HG03460 (cell line): ENCODE data around the gene DKK1.

Source experiments
- ATAC-seq: cut with Tn5 transposase; IDR thresholded peaks from one replicate; pipeline ENCODE4 v1.9.1; 2021; ENCODE audit not compliant: unreplicated experiment

DKK1 gene

DNA sequence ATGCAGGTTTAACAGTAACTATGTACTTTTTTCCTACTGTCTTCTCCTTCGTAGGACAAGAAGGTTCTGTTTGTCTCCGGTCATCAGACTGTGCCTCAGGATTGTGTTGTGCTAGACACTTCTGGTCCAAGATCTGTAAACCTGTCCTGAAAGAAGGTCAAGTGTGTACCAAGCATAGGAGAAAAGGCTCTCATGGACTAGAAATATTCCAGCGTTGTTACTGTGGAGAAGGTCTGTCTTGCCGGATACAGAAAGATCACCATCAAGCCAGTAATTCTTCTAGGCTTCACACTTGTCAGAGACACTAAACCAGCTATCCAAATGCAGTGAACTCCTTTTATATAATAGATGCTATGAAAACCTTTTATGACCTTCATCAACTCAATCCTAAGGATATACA, 2.4 kb downstream of the DKK1 start:
- ATAC-seq, result no peak

DNA sequence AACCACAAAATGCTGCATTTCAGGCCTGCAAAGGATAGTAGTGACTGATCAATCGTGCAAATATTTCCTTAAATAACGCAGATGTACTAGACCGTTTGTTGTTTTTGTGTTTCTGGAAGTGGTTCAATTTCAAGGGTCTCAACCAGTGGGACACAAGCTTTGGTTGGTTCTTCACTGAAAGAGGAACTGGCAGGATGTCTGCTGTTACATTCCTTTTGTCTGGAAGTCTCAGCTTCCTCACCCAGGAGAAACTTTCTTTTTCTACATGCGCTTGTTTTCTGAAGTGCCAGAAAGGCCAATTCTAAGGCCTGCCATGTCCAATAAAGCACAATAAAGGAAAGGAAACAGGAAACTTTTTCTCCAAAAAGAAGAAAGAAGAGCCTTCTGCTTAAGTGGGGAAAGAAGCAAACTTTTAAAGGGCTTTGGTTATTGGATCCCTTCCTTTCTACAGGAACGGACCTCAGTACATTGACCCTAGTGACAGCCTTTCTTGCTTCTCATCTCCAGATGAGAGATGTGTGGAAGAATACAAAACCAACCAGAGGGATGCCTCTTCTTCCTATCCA, 4.1 kb downstream of the DKK1 start:
- ATAC-seq, result no peak

DNA sequence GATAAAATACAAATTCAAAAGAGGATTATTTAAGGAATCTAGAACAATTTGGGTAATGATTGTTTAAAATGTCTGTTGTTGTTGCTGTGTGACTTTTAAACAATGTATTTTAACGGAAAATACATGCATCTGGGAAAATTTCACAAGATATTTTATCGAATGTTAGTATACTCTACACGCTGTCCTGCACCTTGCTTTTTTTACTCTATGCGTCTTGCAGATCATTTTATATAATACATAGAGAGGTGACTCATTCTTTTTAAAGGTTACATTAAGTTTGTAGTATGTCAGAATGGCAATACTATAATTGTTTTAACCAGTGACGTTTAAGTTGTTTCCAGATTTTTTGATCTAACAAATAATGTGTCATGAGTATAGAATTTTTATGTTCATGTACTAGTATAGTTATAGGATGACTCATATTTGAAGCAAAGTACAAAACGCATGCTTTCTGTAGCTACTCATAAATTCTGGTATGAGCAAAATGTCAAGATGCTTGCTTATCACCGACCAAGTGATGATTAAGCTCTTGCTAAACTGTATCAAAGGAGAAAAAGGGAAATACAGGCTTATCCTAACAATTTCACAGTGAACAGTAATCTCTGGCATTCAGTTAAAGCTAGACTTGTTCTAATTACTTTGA, 4.9 kb downstream of the DKK1 start:
- ATAC-seq, result no peak

DNA sequence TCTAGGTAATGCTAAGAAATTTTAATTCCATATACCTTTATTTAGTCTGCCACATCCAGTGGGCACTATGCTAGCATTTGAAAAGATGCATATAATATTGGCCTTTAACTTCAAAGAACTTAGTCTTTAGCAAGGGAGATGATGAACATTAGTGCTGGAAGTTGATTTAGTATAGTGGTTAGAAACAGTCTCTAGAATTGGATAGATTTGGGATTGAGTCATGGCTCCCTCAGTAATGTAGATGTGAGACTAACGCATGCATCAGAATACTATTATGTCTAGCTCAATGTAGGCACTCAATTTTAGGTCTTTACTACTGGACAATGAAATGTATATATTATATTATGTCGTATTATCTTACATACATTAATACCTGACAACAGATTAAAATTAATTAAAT, 5.8 kb downstream of the DKK1 start:
- no peak for ATAC-seq

DNA sequence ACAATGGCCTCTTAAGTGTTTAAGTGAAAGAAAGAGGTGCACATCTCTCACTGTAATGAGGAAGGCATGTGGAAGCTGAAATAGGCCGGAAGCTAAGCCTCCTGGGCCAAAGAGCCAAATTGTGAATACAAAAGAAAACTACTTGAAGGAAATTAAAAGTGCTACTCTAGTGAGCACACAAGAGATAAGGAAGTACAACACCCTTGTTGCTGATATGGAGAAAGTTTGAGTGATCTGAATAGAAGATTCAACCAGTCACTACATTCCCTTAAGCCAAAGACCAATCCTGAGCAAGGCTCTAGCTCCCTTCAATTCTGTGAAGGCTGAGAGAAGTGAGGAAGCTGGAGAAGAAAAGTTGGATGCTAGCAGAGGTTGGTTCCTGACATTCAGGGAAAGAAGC, 8.2 kb downstream of the DKK1 start:
- no peak for ATAC-seq

DNA sequence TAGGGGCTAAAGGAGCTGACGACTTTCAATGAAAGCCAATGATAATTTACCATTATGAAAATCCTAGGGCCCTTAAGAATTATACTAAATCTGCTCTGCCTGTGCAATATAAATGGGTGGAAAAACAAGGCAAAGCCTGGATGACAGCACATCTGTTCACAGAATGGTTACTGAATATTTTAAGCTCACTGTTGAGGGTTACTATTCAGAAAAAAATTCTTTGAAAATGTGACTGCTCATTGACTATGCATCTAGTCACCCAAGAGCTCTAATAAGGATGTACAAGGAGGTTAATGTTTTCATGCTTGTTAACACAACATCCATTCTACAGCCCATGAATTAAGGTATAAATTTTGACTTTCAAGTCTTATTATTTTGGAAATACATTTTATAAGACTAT, 8.9 kb downstream of the DKK1 start:
- no peak for ATAC-seq

DNA sequence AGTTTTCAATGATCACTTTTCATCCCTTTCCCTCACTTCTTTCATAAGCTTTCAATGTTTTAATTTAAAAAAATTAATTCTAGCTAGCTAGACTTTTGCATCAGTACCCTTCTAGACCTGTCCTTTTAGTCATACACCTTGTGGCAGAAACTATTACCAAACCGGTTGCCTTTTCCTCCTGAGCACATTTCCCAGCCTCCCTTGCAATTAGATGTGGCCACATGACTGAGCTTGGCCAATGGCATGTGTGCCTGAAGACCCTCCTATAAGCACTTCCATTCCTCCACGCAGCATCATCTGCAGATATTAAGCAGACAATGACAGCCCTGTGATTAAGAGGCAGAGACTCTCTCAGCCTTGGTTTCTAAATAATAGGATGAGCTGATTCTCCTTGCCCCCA, 12.3 kb downstream of the DKK1 start:
- ATAC-seq, result no peak

DNA sequence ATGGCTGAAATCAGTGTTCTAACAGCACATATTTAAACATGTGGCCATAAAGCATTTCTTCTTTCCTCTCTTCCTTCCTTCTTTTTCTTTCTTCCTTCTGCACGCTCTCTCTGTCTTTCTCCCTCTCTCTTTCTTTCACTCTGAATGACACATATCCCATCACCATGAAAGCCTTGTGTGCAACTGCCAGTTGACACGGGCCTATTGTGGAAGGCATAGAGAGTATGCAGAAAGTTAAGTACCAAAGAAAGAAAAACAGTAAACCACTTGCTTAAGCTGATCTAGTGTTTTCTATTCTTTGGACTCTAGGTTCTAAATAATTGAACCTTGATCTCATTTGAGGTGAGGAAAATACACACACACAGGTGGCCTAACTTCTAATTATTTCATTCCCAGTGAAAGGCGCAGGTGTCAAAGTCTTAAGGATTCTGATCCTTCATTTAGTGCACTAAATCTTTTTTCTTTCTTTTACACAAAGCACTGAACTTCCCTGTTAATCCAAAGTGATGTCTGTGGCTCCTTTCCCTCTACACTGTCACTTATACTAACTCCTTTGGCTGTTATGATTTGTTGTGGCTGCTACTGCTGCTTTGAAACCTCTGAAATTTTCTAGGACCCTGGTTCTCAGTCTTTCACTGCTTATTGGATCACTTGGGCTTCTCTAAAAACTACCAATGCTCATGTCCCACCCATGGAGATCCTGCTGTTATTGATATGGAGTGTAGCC, 17.7 kb downstream of the DKK1 start:
- ATAC-seq, result no peak

DNA sequence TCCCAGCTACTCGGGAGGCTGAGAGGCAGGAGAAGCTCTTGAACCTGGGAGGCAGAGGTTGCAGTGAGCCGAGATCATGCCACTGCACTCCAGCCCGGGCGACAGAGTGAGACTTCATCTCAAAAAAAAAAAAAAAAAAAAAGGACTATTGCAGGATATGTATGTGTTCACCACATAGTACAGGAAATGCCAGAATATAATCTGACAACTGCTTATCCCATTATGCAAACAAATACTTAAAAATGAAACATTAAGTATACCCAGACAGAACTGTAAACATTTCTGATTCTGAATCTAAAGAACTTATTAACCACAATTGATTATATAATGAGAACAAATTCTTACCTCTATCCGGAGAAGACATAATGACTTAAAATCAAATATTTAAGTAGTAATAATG, 18.7 kb downstream of the DKK1 start:
- no peak for ATAC-seq

DNA sequence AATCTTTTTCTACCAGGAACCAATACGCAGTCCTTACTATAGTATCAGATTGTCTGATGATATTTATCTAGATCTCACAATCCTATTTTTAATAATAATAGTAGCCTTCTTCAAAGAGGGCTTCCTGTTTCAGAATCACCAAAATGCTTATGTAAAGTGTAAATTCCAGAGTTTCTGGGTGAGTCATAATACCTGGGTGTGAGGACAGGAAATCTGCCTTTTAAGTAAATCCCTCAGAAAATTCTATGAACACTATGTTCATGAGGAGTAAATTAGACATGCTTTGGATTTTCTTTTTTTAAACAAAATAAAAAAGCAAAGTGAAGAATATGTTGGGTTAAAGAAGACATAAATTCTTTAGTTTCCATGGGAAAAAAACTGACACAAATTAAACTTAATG, 20.5 kb downstream of the DKK1 start:
- no peak for ATAC-seq

DNA sequence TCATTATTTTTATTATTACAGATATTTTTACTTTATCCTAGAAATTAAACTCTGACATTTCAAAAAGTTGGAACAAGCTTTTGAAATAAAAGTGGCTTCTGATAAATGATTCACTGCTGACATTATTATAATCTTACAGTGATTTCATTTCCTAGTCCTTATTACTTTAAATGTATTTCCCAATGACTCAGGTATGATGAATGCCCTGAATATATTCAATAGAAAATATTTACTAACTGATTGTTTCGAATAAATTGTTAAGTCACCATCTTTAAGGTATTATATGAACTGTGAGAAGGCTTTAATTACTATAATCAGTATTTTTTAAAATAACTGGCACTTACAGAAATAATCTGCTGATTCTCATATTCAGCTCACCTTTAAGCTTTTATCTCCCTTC, 21.6 kb downstream of the DKK1 start:
- no peak for ATAC-seq

DNA sequence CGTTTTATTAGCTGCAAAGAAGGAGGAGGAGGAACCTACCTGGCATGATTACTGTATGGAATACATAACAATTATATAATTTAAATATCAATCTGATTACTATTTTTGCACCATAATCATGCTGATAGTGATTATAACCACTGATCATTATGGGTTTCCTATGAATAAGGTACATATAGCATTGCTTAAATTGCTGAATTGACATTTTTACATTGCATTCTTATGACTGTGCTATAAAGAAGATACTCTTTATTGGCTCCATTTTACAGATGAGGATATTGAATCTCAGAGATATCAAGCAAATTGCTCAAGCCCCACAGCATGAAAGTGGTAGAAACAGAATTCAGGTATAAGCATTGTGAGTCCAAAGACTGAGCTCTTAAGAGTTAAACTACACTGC, 23.1 kb downstream of the DKK1 start:
- no peak for ATAC-seq

DNA sequence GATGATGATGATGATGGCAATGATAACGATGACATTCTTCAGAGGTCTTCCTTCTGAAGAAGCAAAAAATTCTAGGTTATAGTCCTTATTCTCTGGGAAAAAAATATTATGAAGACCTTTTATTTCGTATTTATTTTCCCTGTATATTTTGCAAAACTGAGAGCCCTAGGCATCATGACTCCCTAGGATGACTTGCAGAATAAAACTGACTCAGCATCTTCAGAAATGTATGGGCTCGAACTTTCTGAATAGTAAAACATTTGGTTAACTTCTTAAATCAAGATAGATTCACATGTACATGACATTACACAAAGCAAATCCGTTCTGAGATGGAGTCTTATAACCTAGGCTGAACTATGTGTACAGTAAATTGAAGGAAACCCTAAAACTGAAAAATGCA, 29.4 kb downstream of the DKK1 start:
- ATAC-seq, result no peak

DNA sequence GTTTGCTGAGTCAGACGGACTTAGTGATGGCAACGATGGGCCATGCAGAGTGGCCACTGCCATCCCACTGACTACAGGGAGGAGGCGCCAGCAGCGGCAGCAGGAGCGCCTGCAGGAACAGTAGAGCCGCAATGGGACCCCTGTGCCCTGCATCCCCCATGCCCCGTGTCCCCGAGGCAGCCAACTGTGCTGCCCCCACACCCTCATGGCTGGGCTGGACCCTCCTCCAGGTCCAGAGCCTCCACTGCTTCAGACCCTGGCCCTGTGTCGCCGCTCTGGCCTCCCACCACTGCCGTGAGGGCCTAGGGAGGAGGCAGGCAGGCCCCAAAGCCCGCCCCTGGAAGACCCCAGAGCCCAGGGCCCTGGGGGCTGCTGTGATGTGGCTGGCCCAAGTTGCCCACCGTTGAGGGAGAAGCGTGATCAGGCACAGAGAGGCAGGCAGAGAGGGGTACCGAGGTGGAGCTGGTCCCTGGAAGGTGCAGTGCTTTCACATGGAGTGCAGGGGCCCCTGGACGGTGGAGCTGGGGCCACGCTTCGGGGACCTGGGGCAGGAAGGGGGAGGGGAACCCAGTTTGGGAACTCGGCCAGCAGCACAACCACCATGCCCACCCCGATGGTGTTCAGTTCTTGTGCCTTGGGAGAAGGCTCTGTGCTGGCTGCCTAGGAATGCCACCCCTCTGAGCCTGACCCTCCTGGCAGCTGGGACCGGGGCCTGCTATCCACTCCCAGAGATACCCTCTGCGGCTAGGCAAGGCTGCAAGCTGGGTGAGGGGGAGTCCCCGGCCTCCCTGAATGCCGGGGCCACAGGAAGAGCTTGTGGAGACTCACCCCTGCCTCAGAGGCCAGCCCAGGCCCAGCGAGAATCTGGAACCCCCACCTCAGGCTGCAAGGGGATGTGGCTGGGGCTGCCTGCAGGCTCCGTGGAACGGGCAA, 32.6 kb downstream of the DKK1 start:
- ATAC-seq, result no peak

DNA sequence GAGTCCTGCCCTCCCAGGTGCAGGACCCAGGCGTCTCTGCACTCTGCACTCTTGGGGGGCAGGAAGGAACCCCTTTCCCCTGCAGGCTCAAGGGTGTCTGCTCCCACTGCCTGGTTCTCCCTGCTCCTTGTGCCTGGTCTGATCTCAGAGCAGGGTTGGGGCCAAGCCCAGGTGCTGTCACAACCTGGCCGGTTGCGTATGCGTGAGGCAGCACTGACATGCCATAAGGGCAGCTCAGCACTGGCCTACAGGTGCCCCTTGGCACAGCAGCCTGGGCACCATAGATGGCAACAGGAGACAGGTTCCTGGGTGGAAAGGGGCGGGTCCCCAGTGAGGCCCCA, 33.2 kb downstream of the DKK1 start:
- no peak for ATAC-seq

DNA sequence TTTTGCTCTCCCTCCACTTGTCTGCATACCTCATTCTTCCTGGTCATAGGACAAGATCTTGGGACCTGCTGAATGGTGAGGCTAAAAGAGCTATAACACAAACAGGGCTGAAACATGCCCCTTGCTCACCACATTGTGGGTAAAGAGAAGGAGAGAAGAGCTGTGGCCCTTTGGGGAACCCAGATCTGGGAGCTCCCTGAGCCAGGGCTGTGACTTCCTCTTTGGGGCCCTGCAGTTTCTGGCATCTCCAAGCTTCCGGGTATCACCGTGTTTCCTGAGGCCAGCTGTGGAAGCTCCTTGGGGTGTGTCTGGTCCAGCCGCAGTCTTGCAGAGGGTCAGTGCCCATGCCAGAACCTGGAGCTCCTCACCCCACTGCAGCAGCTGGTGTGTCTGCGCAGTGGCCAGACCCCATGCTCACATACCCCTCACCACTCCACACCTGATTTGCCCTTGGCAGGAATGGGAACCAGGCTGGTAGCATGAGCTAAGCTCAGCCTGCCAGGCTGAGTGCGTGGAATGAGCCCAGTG, 34.0 kb downstream of the DKK1 start:
- no peak for ATAC-seq

DNA sequence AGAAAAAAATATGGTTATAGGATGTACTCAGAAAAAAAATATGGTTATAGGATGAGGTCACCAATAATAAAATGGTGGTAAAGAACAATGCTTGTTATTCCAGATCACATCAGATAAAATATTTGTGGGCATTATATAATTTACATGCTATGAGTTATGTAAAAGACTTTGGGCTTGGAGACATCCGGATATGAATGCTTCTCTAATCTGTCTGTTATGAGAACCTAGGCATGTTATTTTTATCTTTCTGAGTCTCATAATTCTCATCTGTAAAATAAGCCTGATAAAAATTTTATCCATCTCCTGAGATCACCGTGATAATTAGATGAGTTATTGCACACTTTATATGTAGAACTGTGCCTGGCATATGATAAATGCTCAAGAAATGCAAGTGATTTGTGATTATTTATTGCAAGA, 37.8 kb downstream of the DKK1 start:
- no peak for ATAC-seq

DNA sequence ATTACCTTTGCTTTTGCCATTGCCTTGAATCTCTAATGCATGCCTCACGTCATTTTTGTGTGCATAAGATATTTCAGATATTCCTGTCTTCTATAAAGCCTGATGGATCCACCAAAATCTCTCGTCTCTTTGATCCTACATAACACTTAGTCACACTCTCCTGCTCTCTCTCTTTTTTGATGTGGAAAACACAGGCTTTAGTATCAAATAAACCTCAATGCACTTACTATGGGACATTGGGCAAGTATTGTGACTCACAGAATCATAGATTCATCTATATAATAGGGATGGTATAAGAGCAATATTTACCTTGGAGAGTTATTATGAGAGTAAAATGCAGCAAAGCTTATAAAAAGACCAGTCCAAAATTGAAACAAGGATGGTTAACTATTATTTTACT, 39.1 kb downstream of the DKK1 start:
- ATAC-seq, result no peak

DNA sequence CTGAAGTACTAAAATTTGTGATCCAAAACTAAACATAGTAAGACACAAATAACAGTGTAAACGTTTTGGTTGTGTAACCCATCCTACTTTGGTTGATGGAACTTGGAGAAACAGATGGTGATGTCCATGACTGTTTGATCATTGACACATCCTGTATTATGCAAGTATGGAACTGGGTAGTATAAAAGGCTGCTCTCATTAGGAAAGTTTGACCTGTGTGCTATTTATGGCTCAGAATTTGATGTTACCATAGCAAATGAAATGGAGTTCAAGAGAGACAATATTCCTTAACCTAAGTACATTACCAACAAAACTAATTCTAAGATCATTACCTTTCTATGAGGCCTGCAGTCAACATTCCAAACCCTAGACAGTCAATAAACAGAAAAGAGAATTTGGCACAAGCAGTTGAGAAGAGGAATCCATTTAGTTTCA, 39.9 kb downstream of the DKK1 start:
- no peak for ATAC-seq

DNA sequence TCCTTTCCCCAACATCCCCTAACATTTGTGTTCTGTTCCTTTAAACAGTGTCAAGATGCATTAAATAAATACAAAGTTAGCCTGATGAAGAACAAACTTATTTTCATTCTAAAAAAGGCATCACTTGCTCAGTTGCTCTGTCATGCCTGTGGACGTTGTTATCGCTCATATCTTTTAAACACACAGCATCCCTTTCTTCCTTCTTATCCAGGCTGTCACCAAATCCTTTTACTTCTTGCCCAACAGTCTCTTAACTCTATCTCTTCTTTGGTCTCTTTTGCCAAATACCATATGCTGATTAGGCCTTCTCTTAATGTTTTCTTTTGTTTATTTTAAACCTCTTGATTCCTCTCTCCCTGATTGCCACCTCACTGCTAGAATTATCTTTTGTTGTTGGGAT, 43.9 kb downstream of the DKK1 start:
- no peak for ATAC-seq

DNA sequence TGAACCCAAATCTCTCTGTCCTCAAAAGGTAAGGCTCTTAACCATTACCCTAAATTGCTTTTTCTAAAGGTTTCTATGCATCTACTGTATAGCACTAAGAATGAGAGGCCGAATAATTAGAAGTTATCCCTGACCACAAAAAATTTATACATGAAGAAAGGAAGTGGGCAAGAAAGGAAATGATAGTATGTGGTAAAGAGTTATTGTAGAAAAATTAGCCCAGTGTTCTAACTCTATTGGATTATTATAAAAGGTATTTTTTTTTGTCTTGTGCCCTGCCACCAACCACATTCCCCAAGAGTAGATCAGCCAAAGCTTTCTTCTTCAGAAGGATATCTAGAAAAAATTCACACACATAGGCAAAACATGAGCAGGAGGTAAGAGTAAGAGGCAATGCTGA, 45.4 kb downstream of the DKK1 start:
- no peak for ATAC-seq
